KOPT-K1 (cell line): ENCODE results near the gene STT3B.
"Not testable (repeated sequence)": the region's sequence is repeated elsewhere in the genome, so short reads cannot be mapped to it uniquely, and the experiment has no call there.

ENCODE experiments used
- H3K27ac ChIP-seq: fragments of 200-600 bp; sonication (generic); 2 replicates; pipeline ENCODE4 v1.5.1; 2016; ENCODE audit warnings: antibody characterized with exemption, mild to moderate bottlenecking, low read depth, low read length; ENCODE audit not compliant: poor library complexity, severe bottlenecking
- H3K36me3 ChIP-seq: fragments of 200-600 bp; sonication (generic); 2 replicates; pipeline ENCODE4 v1.5.1; 2017; ENCODE audit warnings: antibody characterized with exemption, mild to moderate bottlenecking, low read length, moderate library complexity; ENCODE audit not compliant: insufficient read depth
- H3K9me3 ChIP-seq: fragments of 200-600 bp; sonication (generic); 2 replicates; pipeline ENCODE4 v1.5.1; 2017; ENCODE audit warnings: antibody characterized with exemption, low read length, mild to moderate bottlenecking; ENCODE audit not compliant: insufficient read depth, poor library complexity, severe bottlenecking

The STT3B gene

DNA sequence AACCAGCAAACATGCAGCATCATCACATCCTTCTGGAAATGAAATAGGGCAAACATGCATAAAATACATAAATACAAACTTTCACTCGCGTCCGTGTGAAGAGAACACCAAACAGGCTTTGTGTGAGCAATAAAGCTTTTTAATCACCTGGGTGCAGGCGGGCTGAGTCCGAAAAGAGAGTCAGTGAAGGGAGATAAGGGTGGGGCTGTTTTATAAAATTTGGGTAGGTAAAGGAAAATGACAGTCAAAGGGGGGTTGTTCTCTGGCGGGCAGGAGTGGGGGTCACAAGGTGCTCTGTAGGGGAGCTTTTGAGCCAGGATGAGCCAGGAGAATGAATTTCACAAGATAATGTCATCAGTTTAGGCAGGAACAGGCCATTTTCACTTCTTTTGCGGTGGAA lies 26.2 kb upstream of the STT3B start:
- not testable (repeated sequence) for H3K9me3 ChIP-seq, H3K27ac ChIP-seq, H3K36me3 ChIP-seq

- Histone ChIP-seq H3K9me3 (no peaks in the 10 kb centered on the region), H3K27ac (no peak overlapping the region), H3K36me3 (no peaks in the 10 kb centered on the region)
Measured at GRCh38 chr3:31508452-31509146, 24.1 kb upstream of the STT3B start.

- no peak overlapping the region for H3K27ac ChIP-seq
- H3K36me3 ChIP-seq: no peaks in the 10 kb centered on the region
- no peaks in the 10 kb centered on the region for H3K9me3 ChIP-seq
Measured at GRCh38 chr3:31509147-31509728, 23.5 kb upstream of the STT3B start.

DNA sequence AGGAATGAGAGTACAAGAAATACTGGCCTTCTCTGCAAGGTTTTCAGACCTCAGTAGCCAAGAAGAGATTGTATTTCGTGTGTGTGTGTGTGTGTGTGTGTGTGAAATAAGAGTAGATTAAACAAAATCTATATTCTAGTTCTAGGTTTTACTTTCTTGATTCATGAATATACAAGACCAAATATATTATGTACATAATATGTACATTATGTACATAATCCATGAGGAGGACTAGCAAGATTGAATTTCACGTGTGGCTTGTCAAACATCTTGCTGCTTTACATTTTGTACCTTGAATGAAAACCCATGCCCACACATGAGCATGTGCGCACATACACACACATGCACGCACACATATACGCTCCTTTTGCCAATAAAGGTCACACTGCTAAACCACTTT lies 18.2 kb upstream of the STT3B start:
- Histone ChIP-seq H3K9me3 (no peaks in the 10 kb centered on the region), H3K27ac (no peak overlapping the region), H3K36me3 (no peaks in the 10 kb centered on the region)

- H3K9me3 ChIP-seq: no peaks in the 10 kb centered on the region
- H3K27ac ChIP-seq: no peak overlapping the region
- H3K36me3 ChIP-seq: no peaks in the 10 kb centered on the region
Measured at GRCh38 chr3:31515486-31516284, 17.0 kb upstream of the STT3B start.

DNA sequence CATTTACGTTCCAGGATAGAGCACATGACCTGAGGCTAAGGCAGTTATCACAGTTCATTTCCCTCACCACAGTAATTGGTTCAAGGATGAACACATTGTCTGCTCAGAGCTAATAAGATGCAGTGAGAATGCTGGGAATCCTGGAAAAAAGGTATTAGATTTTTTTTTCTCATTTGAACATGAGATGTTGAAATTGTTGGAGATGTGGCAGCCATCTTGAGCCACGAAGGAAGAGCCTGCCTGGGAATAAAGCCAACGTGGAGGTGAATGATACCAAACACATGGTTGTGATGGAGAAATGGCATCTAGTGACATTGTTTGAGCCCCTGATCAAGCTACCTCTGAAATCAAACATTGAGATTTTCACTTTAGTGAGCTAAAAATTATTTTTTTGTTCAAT lies 16.0 kb upstream of the STT3B start:
- Histone ChIP-seq H3K9me3 (no peaks in the 10 kb centered on the region), H3K36me3 (no peaks in the 10 kb centered on the region), H3K27ac (no peak overlapping the region)

GRCh38 chr3:31521468-31521867 lies 11.3 kb upstream of the STT3B start:
- H3K27ac ChIP-seq: peak overlapping the region; percentile 54

DNA sequence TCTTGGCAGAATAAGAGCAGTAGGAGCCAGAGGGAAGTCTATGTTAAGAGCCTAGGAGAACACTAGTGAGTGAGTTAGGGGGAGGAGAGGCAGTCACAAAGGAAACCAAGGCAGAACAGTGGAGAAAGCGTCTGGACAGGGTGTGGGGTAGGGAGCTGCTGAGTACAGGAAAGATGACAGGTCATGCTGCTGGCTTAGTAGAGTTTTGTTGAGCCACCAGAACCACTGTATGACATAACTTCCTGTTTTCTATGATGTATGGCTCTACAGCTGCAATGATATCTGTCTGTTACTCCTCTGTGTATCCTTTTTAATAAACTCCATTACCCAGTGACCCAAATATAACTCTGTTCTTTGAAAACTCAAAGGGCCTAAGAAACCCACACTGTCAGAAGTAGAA lies 10.6 kb upstream of the STT3B start:
- Histone ChIP-seq H3K36me3 (no peaks in the 10 kb centered on the region), H3K27ac (peak overlapping the region; percentile 54), H3K9me3 (no peaks in the 10 kb centered on the region)

More at GRCh38 chr3:31521468-31521867, 11.3 kb upstream of the STT3B start:
- H3K9me3 ChIP-seq: no peaks in the 10 kb centered on the region
- no peaks in the 10 kb centered on the region for H3K36me3 ChIP-seq

DNA sequence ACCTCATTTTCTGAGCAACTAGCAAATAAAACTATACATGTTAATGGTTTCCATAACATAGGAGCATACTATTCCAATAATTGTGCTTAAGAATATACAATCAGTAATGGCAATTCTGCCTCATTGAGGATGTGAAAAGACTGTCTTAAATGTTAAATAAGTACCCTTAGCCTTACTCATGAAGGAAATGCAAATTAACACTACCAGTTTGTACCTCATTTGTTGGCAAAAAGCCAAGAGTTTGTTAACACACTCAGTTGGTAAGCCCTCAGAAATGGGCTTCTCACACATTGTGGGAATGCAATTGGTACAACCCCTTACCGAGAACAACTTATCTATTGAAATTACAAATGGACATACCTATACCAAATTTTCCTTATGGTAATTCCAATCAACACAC lies 9.2 kb upstream of the STT3B start:
- H3K36me3 ChIP-seq: no peaks in the 10 kb centered on the region
- H3K9me3 ChIP-seq: no peaks in the 10 kb centered on the region
- H3K27ac ChIP-seq: no peak overlapping the region

DNA sequence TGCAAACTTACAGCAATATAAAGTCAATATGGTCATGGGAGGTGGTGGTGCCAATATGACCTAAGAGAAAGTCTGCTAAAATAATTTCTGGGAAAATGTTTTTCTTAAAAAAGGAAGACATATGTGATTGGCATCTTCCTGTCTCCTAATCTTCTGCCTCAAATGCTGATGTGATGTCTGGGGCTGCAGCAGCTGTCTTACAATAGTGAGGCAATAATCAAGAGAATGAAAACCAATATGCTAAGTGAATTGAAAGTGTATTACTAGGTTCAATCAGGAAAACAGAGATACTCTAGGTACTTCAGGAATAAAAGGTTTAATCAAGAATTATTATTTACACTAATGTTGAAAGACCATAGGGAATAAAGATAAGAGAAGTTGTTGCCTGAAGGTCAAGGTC lies 7.2 kb upstream of the STT3B start:
- no peaks in the 10 kb centered on the region for H3K36me3 ChIP-seq
- no peaks in the 10 kb centered on the region for H3K9me3 ChIP-seq
- no peak overlapping the region for H3K27ac ChIP-seq

- Histone ChIP-seq H3K27ac (peak overlapping the region; percentile 99), H3K9me3 (no peaks in the 10 kb centered on the region), H3K36me3 (no peaks in the 10 kb centered on the region)
Measured at GRCh38 chr3:31529421-31529820, 3.3 kb upstream of the STT3B start.

DNA sequence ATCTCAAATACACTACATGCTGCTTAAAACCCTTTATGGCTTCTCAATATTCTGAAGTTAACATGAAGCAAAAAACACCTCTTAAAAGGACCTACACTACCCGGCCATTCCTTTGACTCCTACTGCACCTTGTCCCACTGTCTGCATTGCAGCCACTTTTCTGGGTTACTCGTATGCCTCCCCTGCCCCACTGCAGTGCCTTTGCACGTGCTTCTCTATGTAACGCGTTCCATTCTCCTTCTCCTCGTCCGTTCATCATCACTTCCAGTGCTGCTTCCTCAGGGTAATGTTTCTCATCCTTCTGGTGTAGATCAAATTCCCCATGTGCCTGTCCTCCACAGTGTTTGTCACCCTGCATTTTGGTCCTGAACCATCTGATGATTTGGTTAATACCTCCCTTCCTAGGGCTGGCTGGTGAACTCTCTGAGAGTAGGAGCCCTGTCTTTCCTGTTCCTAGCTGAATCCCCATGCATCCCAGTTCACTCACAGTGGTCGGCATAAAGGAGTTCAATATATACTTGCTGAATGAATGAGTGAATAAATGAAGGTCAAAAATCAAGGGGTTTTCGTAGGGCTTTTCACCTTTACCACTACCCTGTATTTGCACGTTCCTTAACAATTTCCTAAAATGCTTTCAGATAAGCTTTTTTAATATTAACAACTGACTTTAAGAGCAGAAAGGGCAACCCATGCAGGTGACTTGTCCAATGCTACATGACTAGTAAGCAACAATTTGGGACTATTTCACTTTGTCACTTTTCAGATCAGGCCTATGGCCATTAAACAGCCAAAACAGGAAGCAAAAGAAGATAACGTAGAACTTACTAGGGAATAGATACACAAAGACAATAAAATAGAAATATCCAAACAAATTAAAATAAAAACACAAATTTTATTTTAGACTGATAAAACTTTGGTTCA lies 2.4 kb upstream of the STT3B start:
- H3K27ac ChIP-seq: peak overlapping the region; percentile 99
- H3K36me3 ChIP-seq: peaks cover 6% of the 10 kb centered on the region; the same call in 1 of the 2 replicates
- H3K9me3 ChIP-seq: no peaks in the 10 kb centered on the region

GRCh38 chr3:31530960-31531335 lies 1.8 kb upstream of the STT3B start:
- peaks cover 8% of the 10 kb centered on the region for H3K36me3 ChIP-seq
- no peaks in the 10 kb centered on the region for H3K9me3 ChIP-seq
- peak overlapping the region; percentile 99 for H3K27ac ChIP-seq

DNA sequence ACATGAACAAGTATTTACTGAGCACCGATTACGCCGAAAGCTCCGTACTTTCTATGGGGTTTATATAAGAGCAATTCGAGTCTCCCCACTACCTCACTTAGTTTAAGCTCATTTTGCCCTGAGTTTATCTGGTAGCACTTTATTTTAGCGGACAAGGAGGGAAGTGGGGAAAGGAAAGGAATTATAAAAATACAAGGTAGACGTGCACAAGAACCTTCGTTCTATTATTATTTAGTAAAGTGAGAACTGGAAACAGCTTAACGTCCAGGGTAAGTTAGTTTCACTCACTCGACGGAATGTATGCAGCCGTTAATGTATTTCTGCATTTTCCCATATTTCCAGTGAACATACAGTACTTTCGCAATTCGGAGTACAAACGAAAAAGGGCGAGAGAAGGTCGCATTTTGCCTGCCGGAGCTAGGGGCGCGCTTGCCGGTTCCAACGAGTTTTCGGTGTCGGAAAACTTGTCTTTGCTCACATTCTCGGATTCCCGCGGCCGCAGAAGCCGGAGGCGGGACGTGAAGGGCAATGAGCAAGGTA lies 1.2 kb upstream of the STT3B start:
- H3K36me3 ChIP-seq: peaks cover 14% of the 10 kb centered on the region
- peak overlapping the region; percentile 99 for H3K27ac ChIP-seq
- H3K9me3 ChIP-seq: no peaks in the 10 kb centered on the region
